Gastrocnemius medialis (tissue), 4 donors: ENCODE results near the gene DOCK3.

Experiments used
- POLR2A ChIP-seq, 2 donors: fragments of 450-650 bp; IDR thresholded peaks; one replicate each; pipeline ENCODE4 v1.6.1; 2017; ENCODE audit warnings: antibody characterized with exemption in 2 of 2, mild to moderate bottlenecking in 2 of 2, moderate library complexity in 2 of 2
- TF ChIP-seq, protein P1 (sequence below), 5 experiments: fragments of 450-650 bp in 3 of 5; fragments of 200-600 bp in 2 of 5; sonication (generic) in 2 of 5; IDR thresholded peaks in 4 of 5; conservative IDR thresholded peaks in 1 of 5; 1 replicate in 4 of 5; 2 replicates in 1 of 5; pipeline ENCODE4 v1.5.1; 2016 to 2019; ENCODE audit warnings: antibody characterized with exemption in 5 of 5, mild to moderate bottlenecking in 3 of 5, moderate library complexity in 3 of 5

DNA sequence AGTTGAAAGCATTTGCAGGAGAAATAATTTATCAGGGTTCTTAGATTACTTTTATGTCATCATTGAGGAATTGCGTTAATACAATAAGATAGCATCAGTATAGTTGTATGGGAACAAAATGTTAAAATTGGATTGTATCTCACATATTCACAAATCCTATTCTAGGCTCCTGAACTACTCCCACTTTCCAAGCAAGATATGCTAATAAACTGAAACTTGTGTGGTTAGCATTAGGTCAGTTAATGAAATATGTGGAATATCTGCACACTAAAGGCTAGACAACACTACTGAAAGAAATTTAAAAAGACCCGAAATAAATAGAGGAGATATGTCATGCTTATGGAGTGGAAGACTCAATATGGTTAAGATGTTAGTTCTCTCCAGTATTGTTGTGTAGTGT, 272.7 kb downstream of the DOCK3 start:
- TF ChIP-seq, protein P1, sequence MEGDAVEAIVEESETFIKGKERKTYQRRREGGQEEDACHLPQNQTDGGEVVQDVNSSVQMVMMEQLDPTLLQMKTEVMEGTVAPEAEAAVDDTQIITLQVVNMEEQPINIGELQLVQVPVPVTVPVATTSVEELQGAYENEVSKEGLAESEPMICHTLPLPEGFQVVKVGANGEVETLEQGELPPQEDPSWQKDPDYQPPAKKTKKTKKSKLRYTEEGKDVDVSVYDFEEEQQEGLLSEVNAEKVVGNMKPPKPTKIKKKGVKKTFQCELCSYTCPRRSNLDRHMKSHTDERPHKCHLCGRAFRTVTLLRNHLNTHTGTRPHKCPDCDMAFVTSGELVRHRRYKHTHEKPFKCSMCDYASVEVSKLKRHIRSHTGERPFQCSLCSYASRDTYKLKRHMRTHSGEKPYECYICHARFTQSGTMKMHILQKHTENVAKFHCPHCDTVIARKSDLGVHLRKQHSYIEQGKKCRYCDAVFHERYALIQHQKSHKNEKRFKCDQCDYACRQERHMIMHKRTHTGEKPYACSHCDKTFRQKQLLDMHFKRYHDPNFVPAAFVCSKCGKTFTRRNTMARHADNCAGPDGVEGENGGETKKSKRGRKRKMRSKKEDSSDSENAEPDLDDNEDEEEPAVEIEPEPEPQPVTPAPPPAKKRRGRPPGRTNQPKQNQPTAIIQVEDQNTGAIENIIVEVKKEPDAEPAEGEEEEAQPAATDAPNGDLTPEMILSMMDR (IDR thresholded peaks at IDR 0.05 in 4 of 5, conservative IDR thresholded peaks at IDR 0.05 in 1 of 5) = no peak
- no peak for TF ChIP-seq POLR2A (IDR thresholded peaks at IDR 0.05)
